RPMI8226 (cell line): Measurements from ENCODE around the gene MYO5A.

Source experiments
- DNase-seq: peaks from one replicate; pipeline ENCODE4 v3.0.0-alpha.2; 2015

Gene MYO5A

DNA sequence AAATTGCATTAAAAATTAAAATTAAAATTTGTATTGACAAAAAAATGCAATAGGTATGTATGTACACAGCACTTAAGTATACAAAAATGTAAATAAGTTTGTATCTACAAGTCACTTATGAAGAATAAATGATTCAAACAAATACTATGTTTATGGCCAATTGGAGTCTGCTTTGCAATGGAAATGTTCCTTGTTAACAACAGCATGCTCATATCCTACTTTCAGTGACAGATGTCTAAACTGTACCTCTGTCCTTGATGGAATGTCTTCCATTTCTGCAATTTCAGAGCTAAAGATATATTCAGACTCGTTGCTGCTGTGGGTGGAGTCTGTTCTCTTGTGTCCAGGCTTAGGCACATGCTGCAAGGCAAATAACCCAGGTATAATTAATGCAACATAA lies 169.0 kb downstream of the MYO5A start:
- no peak for DNase-seq

- DNase-seq, result no peak
These were observed 170.7 kb downstream of the MYO5A start for GRCh38 chr15:52357949-52358348.

- DNase-seq, result no peak
These were observed 176.6 kb downstream of the MYO5A start for GRCh38 chr15:52352086-52352485.

GRCh38 chr15:52351206-52351908 lies 177.3 kb downstream of the MYO5A start:
- DNase-seq, result no peak

GRCh38 chr15:52350423-52350822 lies 178.3 kb downstream of the MYO5A start:
- no peak for DNase-seq

DNA sequence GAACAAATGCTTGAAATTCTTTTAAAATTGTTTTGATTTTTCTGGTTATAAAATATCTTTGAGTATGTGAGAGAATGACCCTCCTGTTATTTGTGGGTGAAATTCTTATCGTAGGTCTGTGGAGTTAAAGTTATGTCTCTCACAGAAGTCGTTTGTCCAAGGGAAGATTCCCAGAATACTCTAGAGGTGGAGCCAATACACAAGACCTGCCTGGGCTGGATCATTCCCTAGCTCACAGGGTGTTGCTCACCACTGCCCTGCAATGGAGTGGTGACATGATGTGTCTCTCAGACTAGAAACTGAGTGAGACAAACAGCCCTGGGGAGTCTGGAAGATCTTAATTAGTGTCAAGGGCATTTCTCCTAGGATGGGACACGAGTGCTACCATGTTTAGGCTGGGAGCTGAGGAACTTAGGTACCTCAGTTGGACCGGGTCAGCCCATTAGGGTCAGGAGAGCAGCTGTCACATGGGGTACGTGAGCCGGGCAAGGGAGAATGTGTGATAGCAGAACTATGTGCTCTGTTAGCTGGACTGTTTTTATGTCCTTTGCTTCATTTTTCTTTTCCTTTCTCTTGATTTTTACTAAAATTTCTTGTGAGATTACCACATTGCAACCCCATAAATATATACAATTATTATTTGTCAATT lies 179.5 kb downstream of the MYO5A start:
- DNase-seq, result no peak

DNA sequence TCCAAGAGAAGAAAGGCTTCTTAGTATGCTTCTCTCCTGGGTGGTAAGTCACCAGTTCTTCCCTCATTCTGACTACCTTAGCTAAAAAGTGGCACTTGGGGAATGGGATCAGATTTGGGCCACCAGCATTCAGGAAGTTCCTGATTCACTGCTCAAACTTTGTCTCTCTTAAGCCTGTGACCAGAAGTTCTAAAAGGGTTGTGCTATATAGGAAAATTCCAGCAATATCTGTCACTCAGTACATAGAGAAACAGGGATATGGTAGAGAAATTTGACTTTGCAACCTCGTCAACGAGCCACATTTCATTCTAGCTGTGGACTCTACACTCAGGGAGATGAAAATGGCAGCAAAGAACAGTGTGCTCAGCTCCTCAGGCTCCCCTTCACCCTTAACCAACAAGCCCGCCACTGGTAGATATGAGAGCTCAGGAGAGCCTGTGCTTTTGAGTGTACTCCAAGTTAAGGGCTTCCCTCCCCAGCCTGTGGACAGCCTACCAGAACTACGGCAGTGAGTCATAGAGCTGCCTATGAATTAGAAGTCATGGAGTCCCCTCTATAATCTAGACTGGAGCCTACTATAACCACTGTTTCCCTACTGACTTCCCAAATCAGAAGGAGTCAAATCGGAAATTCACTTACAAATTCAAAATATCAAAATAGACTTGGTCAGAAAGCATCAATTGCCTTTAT lies 180.5 kb downstream of the MYO5A start:
- no peak for DNase-seq

- no peak for DNase-seq
These were observed 184.1 kb downstream of the MYO5A start for GRCh38 chr15:52344592-52344991.

DNA sequence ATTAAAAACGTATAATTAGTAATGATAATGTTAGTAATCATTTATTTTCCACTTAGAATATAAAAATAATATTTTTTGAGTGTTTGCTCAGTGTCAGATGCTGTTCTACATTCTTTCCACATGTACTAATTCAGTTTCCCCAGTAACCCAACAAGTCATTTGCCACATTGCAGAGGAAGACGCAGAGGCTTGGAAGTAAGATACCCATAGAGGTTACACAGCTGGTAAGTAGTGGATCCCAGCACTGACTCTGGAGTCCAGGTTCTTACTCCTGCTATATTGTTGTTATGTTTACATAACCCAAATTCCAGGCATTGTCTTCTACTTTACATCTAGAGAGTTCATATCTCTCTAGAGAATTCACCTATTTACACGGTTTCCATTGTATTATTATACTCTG lies 184.8 kb downstream of the MYO5A start:
- DNase-seq, result no peak

- DNase-seq, result no peak
These were observed 188.6 kb downstream of the MYO5A start for GRCh38 chr15:52340093-52340492.

DNA sequence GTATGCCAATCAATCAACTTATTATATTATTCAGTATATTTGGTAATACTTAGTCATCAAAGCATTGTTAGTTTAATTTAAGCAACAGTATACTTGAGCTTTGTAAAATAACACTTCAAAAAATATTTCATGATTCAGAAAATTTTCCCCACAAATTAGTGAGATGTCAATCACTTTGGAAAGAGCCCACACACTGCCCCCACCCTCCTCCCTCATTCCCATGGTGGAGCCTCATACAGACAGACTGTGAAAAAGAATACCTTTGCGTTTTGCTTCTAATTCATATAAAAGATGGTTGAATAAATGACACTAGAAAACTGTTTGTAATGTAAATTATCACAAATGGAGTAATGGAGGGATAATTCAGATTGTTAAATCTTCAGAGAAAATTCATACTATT lies 189.8 kb downstream of the MYO5A start:
- DNase-seq, result no peak

GRCh38 chr15:52338058-52338457 lies 190.6 kb downstream of the MYO5A start:
- DNase-seq, result no peak

DNA sequence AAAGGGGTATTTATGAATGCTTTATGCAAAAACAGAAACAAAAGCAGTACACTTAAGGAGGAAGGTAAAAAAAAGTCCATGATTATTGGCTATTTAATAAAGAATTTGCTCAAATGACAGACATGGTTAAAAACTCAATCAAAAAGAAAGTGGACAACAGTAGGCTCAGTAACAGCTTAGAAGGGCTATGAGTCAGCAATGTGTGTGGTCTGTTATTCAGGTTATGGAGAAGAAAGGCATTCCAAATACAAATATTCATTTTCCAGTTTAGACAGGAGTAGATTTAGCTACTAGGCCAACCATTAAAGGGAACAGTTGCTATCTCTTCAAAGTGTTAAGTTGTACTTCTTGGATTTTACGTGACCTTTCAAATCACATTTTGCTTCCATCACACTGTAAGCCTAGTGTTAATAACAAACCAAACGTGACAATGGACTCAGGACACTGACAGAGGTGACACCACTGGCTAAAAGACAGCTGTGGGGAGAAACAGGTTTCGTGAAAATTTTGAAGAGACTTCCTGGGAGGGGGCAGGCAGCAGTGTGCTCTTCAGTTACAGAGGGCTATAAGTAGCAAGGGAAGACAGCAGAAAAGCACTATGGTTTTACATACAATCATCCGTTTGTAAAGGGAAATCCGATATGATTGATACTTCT lies 191.4 kb downstream of the MYO5A start:
- no peak for DNase-seq

DNA sequence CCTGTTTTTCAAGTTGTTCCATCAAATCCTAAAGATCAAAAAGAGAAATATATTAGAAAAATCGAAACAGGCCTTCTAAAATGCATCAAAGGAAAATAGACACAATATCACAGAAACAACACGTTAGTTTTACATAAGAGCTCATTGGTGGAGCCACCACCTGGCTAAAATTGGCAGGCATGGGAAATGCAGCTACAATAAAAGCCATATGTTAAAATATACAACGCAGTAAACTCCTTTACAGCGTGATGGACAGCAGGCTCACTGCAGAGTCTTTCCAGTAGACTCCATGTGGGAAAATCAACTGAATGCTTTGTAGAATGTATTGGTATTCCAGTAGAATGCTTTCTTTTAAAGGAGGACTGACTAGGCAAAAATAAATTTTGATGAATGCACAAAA lies 192.2 kb downstream of the MYO5A start:
- DNase-seq, result no peak

DNA sequence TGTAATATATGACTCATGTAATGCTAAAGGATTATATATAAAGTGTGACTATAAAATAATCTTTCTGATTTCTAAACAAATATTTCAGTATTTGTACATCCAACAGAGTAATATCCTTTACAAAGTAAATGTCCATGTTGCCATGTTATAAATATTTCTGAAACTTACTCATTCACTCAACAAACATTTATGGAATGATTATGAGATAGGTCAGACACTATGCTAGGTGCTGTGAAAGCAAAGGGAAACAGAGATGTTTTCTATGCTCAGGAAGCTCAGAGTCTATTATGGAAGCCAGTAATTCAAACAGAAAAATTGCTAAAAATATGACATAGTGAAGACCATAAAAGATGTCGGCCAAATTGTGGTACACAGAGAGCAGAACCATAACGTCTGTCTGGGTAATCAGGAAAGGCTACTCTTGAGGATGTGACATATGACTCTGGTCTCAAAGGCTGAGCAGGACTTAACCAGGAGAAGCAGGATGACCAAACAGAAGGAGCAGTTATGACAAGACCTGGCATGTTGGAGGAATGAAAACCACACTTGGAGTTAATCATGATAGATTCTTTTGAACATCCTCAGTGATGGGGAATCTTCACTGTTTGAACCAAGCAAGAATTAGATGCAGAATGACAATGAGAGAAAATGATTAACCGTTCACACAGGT lies 194.1 kb downstream of the MYO5A start:
- no peak for DNase-seq

GRCh38 chr15:52331490-52332240 lies 197.0 kb downstream of the MYO5A start:
- DNase-seq, result peak; percentile 48

DNA sequence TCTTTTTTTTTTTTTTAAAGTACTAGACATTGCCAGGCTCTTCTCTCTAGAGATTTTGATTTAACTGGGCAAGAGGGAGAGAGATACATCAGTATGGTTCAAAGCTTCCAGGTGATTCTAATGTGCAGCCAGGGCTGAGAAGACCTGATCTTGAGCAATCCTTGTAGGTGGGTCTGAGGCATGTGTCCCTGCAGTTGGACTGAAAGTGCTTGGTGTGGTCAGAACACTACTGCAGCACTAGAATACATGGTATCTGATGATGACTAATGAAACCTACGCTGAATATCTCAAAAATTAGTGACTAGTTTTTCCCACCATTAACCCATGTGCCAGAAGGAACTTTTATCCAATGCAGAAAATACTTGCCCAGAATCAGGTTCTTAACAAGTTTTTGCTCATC lies 198.7 kb downstream of the MYO5A start:
- DNase-seq, result no peak

DNA sequence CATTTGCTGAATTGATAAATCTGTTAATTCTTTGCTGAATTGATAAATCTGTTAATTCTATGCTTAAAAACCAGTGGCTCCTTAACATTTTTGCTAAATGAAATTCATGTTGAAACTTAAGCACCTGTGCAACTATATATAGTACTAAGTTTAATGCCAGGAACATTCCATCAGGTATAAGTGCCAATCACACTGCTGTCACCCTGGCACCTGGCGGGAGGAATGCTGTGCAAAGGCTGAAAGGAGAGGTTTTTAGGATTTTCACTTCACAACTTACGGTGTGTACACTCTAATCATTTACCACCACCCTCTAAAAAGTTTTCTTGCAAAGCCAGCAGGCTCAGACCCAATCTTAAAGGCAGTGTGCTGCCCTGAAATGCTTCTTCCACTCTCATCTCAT lies 199.5 kb downstream of the MYO5A start:
- no peak for DNase-seq

DNA sequence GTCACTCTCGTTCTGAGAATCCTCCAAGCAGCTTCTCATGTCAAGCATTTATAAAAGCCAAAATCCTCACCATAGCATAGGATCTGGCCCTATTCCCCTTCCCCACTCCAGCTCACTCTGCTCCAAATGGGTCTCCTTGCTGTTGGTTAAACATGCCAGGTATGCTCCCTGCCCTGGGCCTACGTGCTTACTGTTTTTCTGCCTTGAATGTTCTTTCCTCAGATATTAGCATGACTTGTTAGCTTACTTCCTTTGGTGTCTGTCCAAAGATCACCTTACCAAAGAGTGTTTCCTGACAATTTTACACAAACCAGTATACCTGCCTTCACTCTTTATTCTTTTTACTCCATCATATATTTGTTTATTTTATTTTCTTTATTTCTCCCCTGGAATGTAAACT lies 200.0 kb downstream of the MYO5A start:
- DNase-seq, result no peak

- DNase-seq, result no peak
These were observed 201.9 kb downstream of the MYO5A start for GRCh38 chr15:52326756-52327155.

DNA sequence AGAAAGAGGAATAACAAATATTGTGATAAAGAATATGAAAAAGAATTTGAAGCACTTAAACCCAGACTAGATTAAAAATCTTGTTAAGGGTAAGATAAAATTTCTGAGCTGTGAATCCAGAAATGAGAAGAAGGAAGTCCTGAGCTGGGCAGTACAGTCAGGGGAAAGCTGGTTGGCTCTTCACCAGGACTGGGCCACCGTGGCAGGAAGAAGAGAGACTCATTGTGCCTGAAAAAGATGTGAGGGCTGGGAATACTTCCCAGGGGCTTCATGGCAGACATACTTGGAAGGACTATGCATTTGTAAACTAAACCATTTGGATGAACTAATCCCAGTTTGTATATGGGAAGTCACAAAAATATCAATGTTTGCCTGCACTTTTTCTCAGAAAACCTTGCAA lies 204.6 kb downstream of the MYO5A start:
- no peak for DNase-seq

DNA sequence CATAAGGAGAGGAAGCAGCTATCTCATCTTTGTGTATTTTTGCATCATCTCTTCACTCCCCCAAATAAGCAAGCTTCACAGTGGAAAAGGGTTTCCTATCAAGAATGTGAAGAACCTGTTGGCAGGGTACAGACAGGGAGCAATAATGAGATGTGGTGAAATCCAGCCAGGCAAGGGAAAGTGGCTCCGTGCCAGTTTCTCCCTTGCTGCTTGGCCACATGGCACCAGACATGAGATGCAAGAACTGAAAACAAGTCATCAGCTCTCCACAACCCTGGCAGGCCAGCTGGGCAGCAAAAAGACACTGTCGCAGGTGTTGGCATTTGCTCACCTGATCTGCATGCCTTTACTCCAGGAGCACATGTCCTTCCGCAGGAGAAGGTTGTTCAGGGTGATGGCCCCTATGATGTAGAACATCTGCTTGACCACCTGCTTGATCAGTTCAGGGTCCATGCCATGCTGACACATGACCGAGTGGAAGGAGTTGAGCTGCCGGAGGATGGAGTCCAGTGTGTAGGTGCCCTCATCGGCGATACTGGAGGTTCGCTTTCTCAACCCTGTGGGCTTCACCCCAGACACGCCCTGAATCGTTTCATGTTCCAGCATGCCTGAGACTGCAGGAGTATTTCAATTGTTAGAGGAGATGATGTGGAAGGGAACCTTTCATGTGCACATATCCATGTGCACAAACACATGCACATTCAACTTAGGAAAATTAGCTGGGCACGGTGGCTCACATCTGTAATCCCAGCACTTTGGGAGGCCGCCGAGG lies 209.8 kb downstream of the MYO5A start:
- DNase-seq, result peak; percentile 77
